C4-2B (cell line): Measurements from ENCODE around the gene ANXA2.

Source experiments
- ZFX ChIP-seq: fragments of 450-650 bp; IDR thresholded peaks from 2 replicates; pipeline ENCODE4 v1.6.1; 2017
- TF ChIP-seq, protein P1 (sequence below): fragments of 450-650 bp; conservative IDR thresholded peaks from 2 replicates; pipeline ENCODE4 v1.5.1; 2017; ENCODE audit warnings: mild to moderate bottlenecking

DNA sequence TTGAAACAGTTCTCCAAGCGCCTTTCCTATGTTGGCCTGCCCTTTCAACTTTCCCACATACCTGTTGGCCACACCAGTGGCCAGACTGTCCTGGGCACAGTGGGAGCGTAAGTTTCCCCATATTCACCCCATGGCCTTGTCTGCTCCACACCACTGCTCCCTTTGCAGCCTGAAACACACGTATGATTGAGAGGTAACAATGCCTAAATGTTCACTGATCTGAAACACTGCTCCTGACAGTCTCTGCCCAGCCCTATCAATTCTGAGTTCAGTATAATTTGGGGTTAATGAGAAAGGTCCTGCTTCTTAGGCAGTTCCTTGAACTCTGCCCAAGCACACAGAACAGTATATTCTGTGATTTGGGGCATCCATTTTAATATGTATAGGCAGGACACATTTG, 52.2 kb downstream of the ANXA2 start:
- TF ChIP-seq, protein P1, sequence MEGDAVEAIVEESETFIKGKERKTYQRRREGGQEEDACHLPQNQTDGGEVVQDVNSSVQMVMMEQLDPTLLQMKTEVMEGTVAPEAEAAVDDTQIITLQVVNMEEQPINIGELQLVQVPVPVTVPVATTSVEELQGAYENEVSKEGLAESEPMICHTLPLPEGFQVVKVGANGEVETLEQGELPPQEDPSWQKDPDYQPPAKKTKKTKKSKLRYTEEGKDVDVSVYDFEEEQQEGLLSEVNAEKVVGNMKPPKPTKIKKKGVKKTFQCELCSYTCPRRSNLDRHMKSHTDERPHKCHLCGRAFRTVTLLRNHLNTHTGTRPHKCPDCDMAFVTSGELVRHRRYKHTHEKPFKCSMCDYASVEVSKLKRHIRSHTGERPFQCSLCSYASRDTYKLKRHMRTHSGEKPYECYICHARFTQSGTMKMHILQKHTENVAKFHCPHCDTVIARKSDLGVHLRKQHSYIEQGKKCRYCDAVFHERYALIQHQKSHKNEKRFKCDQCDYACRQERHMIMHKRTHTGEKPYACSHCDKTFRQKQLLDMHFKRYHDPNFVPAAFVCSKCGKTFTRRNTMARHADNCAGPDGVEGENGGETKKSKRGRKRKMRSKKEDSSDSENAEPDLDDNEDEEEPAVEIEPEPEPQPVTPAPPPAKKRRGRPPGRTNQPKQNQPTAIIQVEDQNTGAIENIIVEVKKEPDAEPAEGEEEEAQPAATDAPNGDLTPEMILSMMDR, result no peak
- no peak for TF ChIP-seq ZFX
